ENCODE data around the gene PPP1R8. TPM values are rescaled to one million over a fixed set of nuclear protein-coding genes. Genes with fewer than 3 reads are reported as not detected.
"Not testable (repeated sequence)": the region's sequence is repeated elsewhere in the genome, so short reads cannot be mapped to it uniquely, and the experiment has no call there.

PPP1R8 gene
- total and polyA plus RNA-seq, 9 of the 15 experiments (the other 6 are each of a cell fraction or from before 2014, with no cell fraction given) = 16.2 to 107 (median 75.3) TPM

- TF ChIP-seq ZBTB17 (CRISPR knock-in tag; IDR thresholded peaks at IDR 0.05) = no peak
- TF ChIP-seq ZNF277 (CRISPR knock-in tag; IDR thresholded peaks at IDR 0.05; ENCODE audit: borderline replicate concordance) = no peak
- peak; percentile 50 for TF ChIP-seq MAFG (tag; conservative IDR thresholded peaks at IDR 0.05)
- TF ChIP-seq KLF13 (tag; IDR thresholded peaks at IDR 0.05; ENCODE audit: borderline replicate concordance, low read depth) = no peak
- TF ChIP-seq POLR3A (IDR thresholded peaks at IDR 0.05; ENCODE audit: borderline replicate concordance, extremely low read depth, insufficient read depth, insufficient read length) = no peak
- TF ChIP-seq NCOA1 (IDR thresholded peaks at IDR 0.05; ENCODE audit: low read depth) = no peak
Observed at GRCh38 chr1:27824411-27824810, 6.2 kb upstream of the PPP1R8 start (continued).

DNA sequence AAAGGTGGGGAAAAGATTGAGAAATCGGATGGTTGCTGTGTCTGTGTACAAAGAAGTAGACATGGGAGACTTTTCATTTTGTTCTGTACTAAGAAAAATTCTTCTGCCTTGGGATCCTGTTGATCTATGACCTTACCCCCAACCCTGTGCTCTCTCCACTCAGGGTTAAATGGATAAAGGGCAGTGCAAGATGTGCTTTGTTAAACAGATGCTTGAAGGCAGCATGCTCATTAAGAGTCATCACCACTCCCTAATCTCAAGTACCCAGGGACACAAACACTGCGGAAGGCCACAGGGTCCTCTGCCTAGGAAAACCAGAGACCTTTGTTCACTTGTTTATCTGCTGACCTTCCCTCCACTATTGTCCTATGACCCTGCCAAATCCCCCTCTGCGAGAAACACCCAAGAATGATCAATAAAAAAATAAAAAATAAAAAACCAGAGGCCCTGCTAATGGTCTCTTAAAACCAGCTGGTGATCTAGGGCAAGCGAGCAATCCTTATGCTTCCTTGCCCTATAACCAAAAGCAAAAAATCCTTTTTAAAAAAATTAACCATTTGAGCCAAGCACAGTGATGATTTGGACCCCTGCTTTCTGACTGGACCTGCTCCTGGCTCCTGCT is 1.1 kb upstream of the PPP1R8 start:
- DNase-seq (ENCODE audit: extremely low read depth in 1 of 4, low spot score in 3 of 4); ATAC-seq: not testable (repeated sequence)
- CTCF ChIA-PET (ENCODE audit: low intra/inter-chr PET ratio) = interaction anchor here (0.6 to 1.2 kb wide), 3 partner anchors 59 to 104 kb away, joined by 3 to 5 read pairs (median 4); no protein-coding TSS in a partner anchor

More for the DNA sequence above, 1.1 kb upstream of the PPP1R8 start:
- H3K9me1 ChIP-seq (ENCODE audit: control insufficient read depth, insufficient read depth, low read length); H3K9me3 ChIP-seq (replicated peaks; ENCODE audit: control insufficient read depth, insufficient read depth, low read depth, low read length); in situ Hi-C loops (cut with MboI); intact Hi-C loops (cut with micrococcal nuclease); FAIRE-seq; H4K20me1 ChIP-seq (replicated peaks; ENCODE audit: control insufficient read depth, insufficient read depth, low read length); BruUV-seq (replicated peaks); H3K27me3 ChIP-seq (ENCODE audit: control insufficient read depth in 2 of 2, insufficient read depth in 2 of 2, low read length in 2 of 2): not testable (repeated sequence)
- Histone ChIP-seq H3K36me3 (ENCODE audit: control insufficient read depth, insufficient read depth, low read length) (peaks cover 25% of the 10 kb centered on the region), H3K9ac (ENCODE audit: insufficient read depth in 1 of 2, low read depth in 2 of 2, low read length in 2 of 2) (peak overlapping the region; percentile 88 to 96; a peak in 3 of 4 replicates), H3K27ac (ENCODE audit: extremely low read depth, low read depth, low read length) (peak overlapping the region; percentile 82; the same call in 2 of the 3 replicates), H2AFZ (ENCODE audit: low read depth, low read length) (peak overlapping the region; percentile 98), H3K4me3 (peak overlapping the region; percentile 61; the same call in 1 of the 2 replicates), H3K79me2 (ENCODE audit: control insufficient read depth, insufficient read depth, low read length) (peaks cover 44% of the 10 kb centered on the region), H3K4me1 (replicated peaks in 1 of 2; ENCODE audit: control insufficient read depth in 2 of 2, insufficient read depth in 2 of 2, low read length in 2 of 2) (peaks cover 7 to 14% of the 10 kb centered on the region in 2 experiments; a peak in 3 of 5 replicates), H3K4me2 (ENCODE audit: insufficient read depth, low read length) (peak overlapping the region; percentile 95)
- POLR2A ChIA-PET = interaction anchor here (1.0 to 2.4 kb wide), 4 partner anchors 10 to 21 kb away, joined by 3 to 11 read pairs (median 6); no protein-coding TSS in a partner anchor
- WGBS (ENCODE audit: insufficient coverage, low coverage, missing lambda C conversion rate) = 59% methylated on average over 3 of the region's 4 CpGs
- TF ChIP-seq CBFA2T3 (IDR thresholded peaks at IDR 0.05) = peak; percentile 65
- 0 out of 2 replicates have a peak, but pooled peaks have one; percentile 14 for TF ChIP-seq DPF2 (IDR thresholded peaks at IDR 0.05)
- TF ChIP-seq CBFA2T2 (conservative IDR thresholded peaks at IDR 0.05) = peak; percentile 43
- TF ChIP-seq KDM1A (IDR thresholded peaks at IDR 0.05) = peak; percentile 35 to 38; a peak in 2 of 4 replicates
- peak; percentile 23; the same call in 1 of the 2 replicates for TF ChIP-seq TAL1 (IDR thresholded peaks at IDR 0.05)
- 0 out of 2 replicates have a peak, but pooled peaks have one; percentile 20 for TF ChIP-seq NR2C1 (IDR thresholded peaks at IDR 0.05)
- TF ChIP-seq NR2C1 (tag; IDR thresholded peaks at IDR 0.05) = peak; percentile 45; the same call in 1 of the 2 replicates

Measured in K562 (cell line).